Measurements from ENCODE around the gene ZNF776. TPM values are rescaled to one million over a fixed set of nuclear protein-coding genes. Genes with fewer than 3 reads are reported as not detected.

Gene ZNF776
- total and polyA plus RNA-seq, 2 of the 13 experiments (the other 11 are each of a cell fraction or from before 2014, with no cell fraction given) = 7.6 to 16.9 TPM

DNA sequence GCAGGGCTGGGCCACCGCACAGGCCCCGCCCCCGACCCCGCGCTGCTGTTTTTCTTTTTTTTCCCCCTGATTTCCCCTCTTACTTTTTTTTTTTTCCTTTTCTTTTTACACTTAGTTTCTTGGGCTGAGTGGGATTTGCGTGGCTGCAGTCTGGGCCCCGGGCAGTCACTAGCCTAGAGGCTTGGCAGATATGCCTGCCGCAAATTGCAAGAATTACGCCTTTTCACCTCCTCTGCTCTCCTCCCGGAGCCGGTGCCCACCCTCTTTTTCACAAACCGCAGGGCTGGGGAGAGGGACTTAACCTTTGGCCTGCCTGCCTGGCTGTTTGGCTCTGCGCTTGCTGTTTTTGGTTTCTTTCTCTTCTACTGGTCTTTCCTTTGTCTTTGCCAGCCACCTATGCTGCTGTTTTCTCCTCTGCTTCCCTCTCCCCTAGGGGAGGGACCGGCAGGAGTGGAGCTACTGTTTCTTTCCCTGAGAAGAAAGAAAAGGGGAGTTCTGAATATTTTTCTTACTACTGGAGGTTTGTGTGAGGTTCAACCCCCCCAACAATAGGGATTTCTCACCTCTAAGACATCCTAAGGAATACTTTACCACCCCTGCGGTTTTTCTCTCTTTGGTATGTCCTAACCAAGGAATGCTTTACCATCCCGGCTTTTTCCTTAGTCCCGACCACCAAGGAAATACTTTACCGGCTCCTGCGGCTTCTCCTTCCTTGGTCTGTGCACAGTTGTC, 57.1 kb downstream of the ZNF776 start (continued):
- no peak for TF ChIP-seq RAD51 (IDR thresholded peaks at IDR 0.05; ENCODE audit: borderline replicate concordance)
- TF ChIP-seq, protein P1, sequence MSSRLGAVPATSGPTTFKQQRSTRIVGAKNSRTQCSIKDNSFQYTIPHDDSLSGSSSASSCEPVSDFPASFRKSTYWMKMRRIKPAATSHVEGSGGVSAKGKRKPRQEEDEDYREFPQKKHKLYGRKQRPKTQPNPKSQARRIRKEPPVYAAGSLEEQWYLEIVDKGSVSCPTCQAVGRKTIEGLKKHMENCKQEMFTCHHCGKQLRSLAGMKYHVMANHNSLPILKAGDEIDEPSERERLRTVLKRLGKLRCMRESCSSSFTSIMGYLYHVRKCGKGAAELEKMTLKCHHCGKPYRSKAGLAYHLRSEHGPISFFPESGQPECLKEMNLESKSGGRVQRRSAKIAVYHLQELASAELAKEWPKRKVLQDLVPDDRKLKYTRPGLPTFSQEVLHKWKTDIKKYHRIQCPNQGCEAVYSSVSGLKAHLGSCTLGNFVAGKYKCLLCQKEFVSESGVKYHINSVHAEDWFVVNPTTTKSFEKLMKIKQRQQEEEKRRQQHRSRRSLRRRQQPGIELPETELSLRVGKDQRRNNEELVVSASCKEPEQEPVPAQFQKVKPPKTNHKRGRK (CRISPR knock-in tag; IDR thresholded peaks at IDR 0.05) = no peak
- no peak for TF ChIP-seq SRSF4 (IDR thresholded peaks at IDR 0.05; ENCODE audit: low read depth, low read length, poor library complexity, severe bottlenecking)
- TF ChIP-seq CCDC6 (CRISPR knock-in tag; IDR thresholded peaks at IDR 0.05) = no peak
- TF ChIP-seq ZNF253 (CRISPR knock-in tag; IDR thresholded peaks at IDR 0.05; ENCODE audit: borderline replicate concordance) = no peak
- no peak for TF ChIP-seq HNF4A (CRISPR knock-in tag; IDR thresholded peaks at IDR 0.05)
- no peak for TF ChIP-seq ZNF619 (CRISPR knock-in tag; IDR thresholded peaks at IDR 0.05)
- TF ChIP-seq SIN3A (IDR thresholded peaks at IDR 0.05; ENCODE audit: borderline replicate concordance, low read depth, low read length) = 0 out of 2 replicates have a peak, but pooled peaks have one; percentile 28
- no peak for TF ChIP-seq CC2D1A (CRISPR knock-in tag; IDR thresholded peaks at IDR 0.05)
- TF ChIP-seq, protein P2, sequence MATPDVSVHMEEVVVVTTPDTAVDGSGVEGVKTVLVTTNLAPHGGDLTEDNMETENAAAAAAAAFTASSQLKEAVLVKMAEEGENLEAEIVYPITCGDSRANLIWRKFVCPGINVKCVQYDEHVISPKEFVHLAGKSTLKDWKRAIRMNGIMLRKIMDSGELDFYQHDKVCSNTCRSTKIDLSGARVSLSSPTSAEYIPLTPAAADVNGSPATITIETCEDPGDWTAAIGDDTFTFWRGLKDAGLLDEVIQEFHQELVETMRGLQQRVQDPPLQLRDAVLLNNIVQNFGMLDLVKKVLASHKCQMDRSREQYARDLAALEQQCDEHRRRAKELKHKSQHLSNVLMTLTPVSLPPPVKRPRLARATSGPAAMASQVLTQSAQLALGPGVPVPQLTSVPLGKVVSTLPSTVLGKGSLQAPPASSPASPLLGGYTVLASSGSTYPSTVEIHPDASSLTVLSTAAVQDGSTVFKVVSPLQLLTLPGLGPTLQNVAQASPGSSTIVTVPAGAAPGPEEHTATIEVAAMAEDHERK (CRISPR knock-in tag; IDR thresholded peaks at IDR 0.05; ENCODE audit: low read depth) = no peak
- no peak for TF ChIP-seq RCOR2 (CRISPR knock-in tag; IDR thresholded peaks at IDR 0.05)
- peak; percentile 81; the same call in 1 of the 2 replicates for TF ChIP-seq ZKSCAN5 (CRISPR knock-in tag; IDR thresholded peaks at IDR 0.05)
- no peak for TF ChIP-seq MTA3 (CRISPR knock-in tag; IDR thresholded peaks at IDR 0.05)
- TF ChIP-seq SSRP1 (CRISPR knock-in tag; IDR thresholded peaks at IDR 0.05) = no peak
- TF ChIP-seq, protein P3, sequence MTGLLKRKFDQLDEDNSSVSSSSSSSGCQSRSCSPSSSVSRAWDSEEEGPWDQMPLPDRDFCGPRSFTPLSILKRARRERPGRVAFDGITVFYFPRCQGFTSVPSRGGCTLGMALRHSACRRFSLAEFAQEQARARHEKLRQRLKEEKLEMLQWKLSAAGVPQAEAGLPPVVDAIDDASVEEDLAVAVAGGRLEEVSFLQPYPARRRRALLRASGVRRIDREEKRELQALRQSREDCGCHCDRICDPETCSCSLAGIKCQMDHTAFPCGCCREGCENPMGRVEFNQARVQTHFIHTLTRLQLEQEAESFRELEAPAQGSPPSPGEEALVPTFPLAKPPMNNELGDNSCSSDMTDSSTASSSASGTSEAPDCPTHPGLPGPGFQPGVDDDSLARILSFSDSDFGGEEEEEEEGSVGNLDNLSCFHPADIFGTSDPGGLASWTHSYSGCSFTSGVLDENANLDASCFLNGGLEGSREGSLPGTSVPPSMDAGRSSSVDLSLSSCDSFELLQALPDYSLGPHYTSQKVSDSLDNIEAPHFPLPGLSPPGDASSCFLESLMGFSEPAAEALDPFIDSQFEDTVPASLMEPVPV (CRISPR knock-in tag; IDR thresholded peaks at IDR 0.05) = no peak
- no peak for TF ChIP-seq NRL (CRISPR knock-in tag; IDR thresholded peaks at IDR 0.05; ENCODE audit: borderline replicate concordance)
- TF ChIP-seq RAD21 (CRISPR knock-in tag; IDR thresholded peaks at IDR 0.05) = no peak
- TF ChIP-seq ZNF549 (CRISPR knock-in tag; IDR thresholded peaks at IDR 0.05) = no peak
- TF ChIP-seq GABPB1 (CRISPR knock-in tag; IDR thresholded peaks at IDR 0.05) = no peak
- TF ChIP-seq, protein P4, sequence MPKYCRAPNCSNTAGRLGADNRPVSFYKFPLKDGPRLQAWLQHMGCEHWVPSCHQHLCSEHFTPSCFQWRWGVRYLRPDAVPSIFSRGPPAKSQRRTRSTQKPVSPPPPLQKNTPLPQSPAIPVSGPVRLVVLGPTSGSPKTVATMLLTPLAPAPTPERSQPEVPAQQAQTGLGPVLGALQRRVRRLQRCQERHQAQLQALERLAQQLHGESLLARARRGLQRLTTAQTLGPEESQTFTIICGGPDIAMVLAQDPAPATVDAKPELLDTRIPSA (CRISPR knock-in tag; IDR thresholded peaks at IDR 0.05; ENCODE audit: borderline replicate concordance) = no peak
- TF ChIP-seq ZEB1 (IDR thresholded peaks at IDR 0.05; ENCODE audit: insufficient replicate concordance, low read depth) = no peak
- no peak for TF ChIP-seq ZNF143 (CRISPR knock-in tag; IDR thresholded peaks at IDR 0.05)
- TF ChIP-seq YY1 (IDR thresholded peaks at IDR 0.05; ENCODE audit: insufficient read depth, insufficient replicate concordance, low read depth, low read length) = no peak
- TF ChIP-seq PHF8 (CRISPR knock-in tag; IDR thresholded peaks at IDR 0.05) = no peak
- TF ChIP-seq ZNF761 (CRISPR knock-in tag; conservative IDR thresholded peaks at IDR 0.05) = no peak
- peak; percentile 28 for TF ChIP-seq SRSF1 (optimal IDR thresholded peaks at IDR 0.05; ENCODE audit: low read depth, low read length)
- TF ChIP-seq ZNF737 (CRISPR knock-in tag; IDR thresholded peaks at IDR 0.05; ENCODE audit: borderline replicate concordance) = no peak
